ENCODE data around the gene HS6ST2.

DNA sequence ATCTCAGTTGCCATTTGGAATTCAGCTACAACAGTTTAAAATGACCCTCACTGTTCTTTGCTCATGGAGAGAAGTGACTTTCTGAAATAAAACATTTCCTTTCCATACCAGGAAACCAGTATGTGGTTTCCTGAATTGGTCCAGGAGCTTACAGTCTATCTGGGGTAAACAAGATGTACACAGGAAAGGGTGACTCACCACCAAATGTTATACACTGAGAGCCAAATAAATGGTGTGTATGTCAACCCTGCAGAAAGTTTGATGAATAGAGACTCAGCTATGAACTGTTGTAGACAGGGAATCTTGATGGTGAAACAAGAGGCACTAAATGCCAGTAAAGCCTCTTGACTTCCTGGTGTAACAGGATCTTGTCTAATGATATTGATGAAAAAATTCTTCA, 100.4 kb downstream of the HS6ST2 start:
- TF ChIP-seq POLR2AphosphoS5 (IDR thresholded peaks at IDR 0.05; ENCODE audit: low read depth, low read length) = no peak
- TF ChIP-seq, protein P1, sequence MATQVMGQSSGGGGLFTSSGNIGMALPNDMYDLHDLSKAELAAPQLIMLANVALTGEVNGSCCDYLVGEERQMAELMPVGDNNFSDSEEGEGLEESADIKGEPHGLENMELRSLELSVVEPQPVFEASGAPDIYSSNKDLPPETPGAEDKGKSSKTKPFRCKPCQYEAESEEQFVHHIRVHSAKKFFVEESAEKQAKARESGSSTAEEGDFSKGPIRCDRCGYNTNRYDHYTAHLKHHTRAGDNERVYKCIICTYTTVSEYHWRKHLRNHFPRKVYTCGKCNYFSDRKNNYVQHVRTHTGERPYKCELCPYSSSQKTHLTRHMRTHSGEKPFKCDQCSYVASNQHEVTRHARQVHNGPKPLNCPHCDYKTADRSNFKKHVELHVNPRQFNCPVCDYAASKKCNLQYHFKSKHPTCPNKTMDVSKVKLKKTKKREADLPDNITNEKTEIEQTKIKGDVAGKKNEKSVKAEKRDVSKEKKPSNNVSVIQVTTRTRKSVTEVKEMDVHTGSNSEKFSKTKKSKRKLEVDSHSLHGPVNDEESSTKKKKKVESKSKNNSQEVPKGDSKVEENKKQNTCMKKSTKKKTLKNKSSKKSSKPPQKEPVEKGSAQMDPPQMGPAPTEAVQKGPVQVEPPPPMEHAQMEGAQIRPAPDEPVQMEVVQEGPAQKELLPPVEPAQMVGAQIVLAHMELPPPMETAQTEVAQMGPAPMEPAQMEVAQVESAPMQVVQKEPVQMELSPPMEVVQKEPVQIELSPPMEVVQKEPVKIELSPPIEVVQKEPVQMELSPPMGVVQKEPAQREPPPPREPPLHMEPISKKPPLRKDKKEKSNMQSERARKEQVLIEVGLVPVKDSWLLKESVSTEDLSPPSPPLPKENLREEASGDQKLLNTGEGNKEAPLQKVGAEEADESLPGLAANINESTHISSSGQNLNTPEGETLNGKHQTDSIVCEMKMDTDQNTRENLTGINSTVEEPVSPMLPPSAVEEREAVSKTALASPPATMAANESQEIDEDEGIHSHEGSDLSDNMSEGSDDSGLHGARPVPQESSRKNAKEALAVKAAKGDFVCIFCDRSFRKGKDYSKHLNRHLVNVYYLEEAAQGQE (IDR thresholded peaks at IDR 0.05; ENCODE audit: insufficient read depth in 1 of 2, low read depth in 2 of 2, low read length in 2 of 2) = no peak

Data from PFSK-1 (cell line).